Activated T-cell treated with anti-CD3 and anti-CD28 coated beads, Interleukin-2, amount 50 U/mL, for 1 hour (primary cell): ENCODE data around the gene PHF3.
"Not testable (repeated sequence)": the region's sequence is repeated elsewhere in the genome, so short reads cannot be mapped to it uniquely, and the experiment has no call there.

Source experiments
- DNase-seq: peaks from one replicate; pipeline ENCODE4 v3.0.0-alpha.2; 2020

The PHF3 gene

GRCh38 chr6:63709148-63709547 lies 73.5 kb downstream of the PHF3 start:
- DNase-seq: no peak

- DNase-seq: no peak
Measured at GRCh38 chr6:63713332-63713731, 77.7 kb downstream of the PHF3 start.

- no peak for DNase-seq
Measured at GRCh38 chr6:63714091-63714490, 78.5 kb downstream of the PHF3 start.

GRCh38 chr6:63716169-63716568 lies 80.6 kb downstream of the PHF3 start:
- no peak for DNase-seq

- no peak for DNase-seq
Measured at GRCh38 chr6:63721181-63721580, 85.6 kb downstream of the PHF3 start.

GRCh38 chr6:63724721-63725120 lies 89.1 kb downstream of the PHF3 start:
- no peak for DNase-seq

- no peak for DNase-seq
Measured at GRCh38 chr6:63730311-63730710, 94.7 kb downstream of the PHF3 start.

- no peak for DNase-seq
Measured at GRCh38 chr6:63731930-63732329, 96.3 kb downstream of the PHF3 start.

GRCh38 chr6:63732336-63732735 lies 96.7 kb downstream of the PHF3 start:
- no peak for DNase-seq

- no peak for DNase-seq
Measured at GRCh38 chr6:63734923-63735322, 99.3 kb downstream of the PHF3 start.

GRCh38 chr6:63738190-63738589 lies 102.6 kb downstream of the PHF3 start:
- DNase-seq: not testable (repeated sequence)

GRCh38 chr6:63739094-63739687 lies 103.6 kb downstream of the PHF3 start:
- no peak for DNase-seq

GRCh38 chr6:63740709-63741108 lies 105.1 kb downstream of the PHF3 start:
- DNase-seq: no peak

- no peak for DNase-seq
Measured at GRCh38 chr6:63742060-63742459, 106.5 kb downstream of the PHF3 start.

- no peak for DNase-seq
Measured at GRCh38 chr6:63743691-63744090, 108.1 kb downstream of the PHF3 start.

- no peak for DNase-seq
Measured at GRCh38 chr6:63744810-63745209, 109.2 kb downstream of the PHF3 start.

- no peak for DNase-seq
Measured at GRCh38 chr6:63745784-63746183, 110.2 kb downstream of the PHF3 start.

- DNase-seq: no peak
Measured at GRCh38 chr6:63750400-63750799, 114.8 kb downstream of the PHF3 start.

GRCh38 chr6:63757275-63757674 lies 121.7 kb downstream of the PHF3 start:
- DNase-seq: not testable (repeated sequence)

GRCh38 chr6:63757826-63758225 lies 122.2 kb downstream of the PHF3 start:
- no peak for DNase-seq

GRCh38 chr6:63759605-63760105 lies 124.1 kb downstream of the PHF3 start:
- no peak for DNase-seq

- no peak for DNase-seq
Measured at GRCh38 chr6:63760199-63760598, 124.6 kb downstream of the PHF3 start.

GRCh38 chr6:63764318-63764916 lies 128.8 kb downstream of the PHF3 start:
- no peak for DNase-seq
